Stimulated activated CD4-positive, alpha-beta T cell treated with anti-CD3 and anti-CD28 coated beads, Interleukin-1b, Interleukin-23, amount 100 ng/mL, for 4 hours (primary cell): ENCODE data around the gene NCAPH2.
"Not testable (repeated sequence)": the region's sequence is repeated elsewhere in the genome, so short reads cannot be mapped to it uniquely, and the experiment has no call there.

ENCODE experiments used
- DNase-seq, 2 donors: peaks; one replicate each; pipeline ENCODE4 v3.0.0-alpha.2; 2020; ENCODE audit warnings: low read depth in 2 of 2

NCAPH2 gene

GRCh38 chr22:50530877-50531545 is 23.0 kb downstream of the NCAPH2 start:
- peak; percentile 66 to 75 for DNase-seq

DNA sequence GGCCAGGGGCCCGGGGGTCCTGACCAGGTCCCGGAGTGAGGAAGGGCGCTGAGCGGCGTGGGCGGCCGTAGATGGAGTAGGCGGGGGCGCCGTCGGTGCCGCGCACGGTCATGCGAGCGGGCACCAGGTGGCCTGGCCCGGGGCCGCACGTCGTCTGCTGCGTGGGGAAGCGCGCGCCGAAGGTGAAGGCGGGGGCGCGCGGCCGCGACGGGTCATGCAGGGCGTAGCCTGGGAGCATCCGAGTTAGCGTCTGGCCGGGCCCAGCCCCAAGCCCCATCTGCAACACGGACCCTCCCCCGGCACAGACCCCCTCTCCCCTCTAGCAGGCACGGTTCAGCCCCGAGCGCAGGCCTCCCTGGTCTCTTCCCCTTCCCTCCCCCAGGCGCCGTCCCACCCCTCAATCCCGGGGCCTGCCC is 23.5 kb downstream of the NCAPH2 start:
- DNase-seq, result peak; percentile 66

DNA sequence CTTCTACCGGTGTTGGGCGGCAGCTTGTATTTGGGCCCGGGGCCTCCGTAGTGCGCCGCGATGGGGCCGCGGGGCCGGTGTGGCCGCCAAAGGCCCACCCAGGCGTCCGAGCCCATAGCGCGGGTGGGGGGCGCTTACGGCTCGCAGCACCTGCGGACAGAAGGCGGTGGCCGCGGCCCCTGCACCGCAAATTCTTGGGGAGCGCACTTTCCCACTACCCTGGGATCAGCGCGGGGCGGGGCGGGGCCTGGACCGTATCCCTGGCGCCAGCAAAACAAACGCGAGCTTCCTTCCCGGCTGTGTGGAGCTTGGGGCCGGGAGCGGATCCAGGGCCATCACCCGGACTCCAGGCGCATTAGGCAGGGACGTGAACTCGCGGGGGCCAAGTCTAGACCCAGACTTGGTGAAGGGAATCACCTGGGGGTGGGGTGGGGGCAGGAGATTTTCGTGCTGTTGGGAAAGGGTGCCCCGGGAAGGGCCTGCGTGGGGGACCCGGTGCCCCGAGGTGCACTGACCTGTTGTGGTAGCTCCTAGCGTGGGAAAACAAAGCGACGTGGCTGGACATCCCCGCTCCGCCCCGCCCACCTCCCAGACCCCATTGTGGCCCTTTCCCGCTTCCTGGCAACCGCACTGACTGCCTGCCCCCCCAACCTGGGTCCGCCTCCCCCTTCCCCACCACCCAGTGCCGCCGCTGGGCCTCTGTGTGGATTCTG is 24.1 kb downstream of the NCAPH2 start:
- DNase-seq, result no peak

GRCh38 chr22:50532824-50533796 is 25.1 kb downstream of the NCAPH2 start:
- DNase-seq, result no peak

GRCh38 chr22:50533856-50534711 is 26.1 kb downstream of the NCAPH2 start:
- not testable (repeated sequence) for DNase-seq

DNA sequence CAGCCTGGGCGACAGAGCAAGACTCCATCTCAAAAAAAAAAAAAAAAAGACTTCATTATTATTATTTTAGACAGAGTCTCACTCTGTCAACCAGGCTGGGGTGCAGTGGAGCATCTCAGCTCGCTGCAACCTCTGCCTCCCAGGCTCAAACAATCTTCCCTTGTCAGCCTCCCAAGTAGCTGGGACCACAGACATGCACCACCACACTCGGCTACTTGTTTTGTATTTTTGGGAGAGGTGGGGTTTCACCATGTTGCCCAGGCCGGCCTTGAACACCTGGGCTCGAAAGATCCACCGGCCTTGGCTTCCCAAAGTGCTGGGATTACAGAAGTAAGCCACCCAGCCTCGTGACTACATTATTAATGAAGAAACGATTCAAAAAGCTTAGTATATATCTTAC is 27.1 kb downstream of the NCAPH2 start:
- DNase-seq, result no peak

DNA sequence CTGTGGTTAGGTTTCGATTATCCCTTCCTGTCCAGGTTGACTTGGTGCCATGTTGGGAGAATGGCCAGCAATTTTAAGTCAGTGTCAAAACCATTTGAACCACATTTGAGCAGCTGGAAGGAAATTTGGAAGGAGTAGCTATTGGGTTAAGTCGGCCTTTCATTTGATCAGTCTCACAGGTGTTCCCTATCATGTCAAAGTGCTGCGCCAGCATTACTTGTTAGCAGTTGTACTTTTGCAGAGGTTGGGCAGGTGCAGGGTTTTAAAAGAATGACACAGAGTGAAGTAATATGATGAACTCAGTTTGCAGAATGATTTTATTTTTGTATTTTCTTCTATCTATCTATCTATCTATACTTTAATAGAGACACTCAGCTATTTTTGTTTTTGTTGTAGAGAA is 28.2 kb downstream of the NCAPH2 start:
- no peak for DNase-seq

GRCh38 chr22:50537765-50538164 is 29.7 kb downstream of the NCAPH2 start:
- DNase-seq, result no peak

GRCh38 chr22:50540381-50540780 is 32.4 kb downstream of the NCAPH2 start:
- DNase-seq, result no peak

DNA sequence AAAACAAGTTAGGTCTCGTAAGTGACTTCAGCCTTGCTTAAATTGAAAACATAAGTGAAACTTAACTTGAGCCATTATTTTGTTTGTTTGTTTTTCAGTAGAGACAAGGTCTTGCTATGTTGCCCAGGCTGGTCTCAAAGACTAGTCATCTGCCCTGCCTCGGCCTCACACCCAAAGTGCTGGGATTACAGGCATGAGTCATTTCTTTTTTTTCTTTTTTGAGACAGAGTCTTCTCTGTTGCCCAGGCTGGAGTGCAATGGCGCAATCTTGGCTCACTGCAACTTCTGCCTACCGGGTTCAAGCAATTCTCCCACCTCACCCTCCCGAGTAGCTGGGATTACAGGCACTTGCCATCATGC is 33.6 kb downstream of the NCAPH2 start:
- DNase-seq, result not testable (repeated sequence)

GRCh38 chr22:50542416-50542927 is 34.4 kb downstream of the NCAPH2 start:
- no peak for DNase-seq

DNA sequence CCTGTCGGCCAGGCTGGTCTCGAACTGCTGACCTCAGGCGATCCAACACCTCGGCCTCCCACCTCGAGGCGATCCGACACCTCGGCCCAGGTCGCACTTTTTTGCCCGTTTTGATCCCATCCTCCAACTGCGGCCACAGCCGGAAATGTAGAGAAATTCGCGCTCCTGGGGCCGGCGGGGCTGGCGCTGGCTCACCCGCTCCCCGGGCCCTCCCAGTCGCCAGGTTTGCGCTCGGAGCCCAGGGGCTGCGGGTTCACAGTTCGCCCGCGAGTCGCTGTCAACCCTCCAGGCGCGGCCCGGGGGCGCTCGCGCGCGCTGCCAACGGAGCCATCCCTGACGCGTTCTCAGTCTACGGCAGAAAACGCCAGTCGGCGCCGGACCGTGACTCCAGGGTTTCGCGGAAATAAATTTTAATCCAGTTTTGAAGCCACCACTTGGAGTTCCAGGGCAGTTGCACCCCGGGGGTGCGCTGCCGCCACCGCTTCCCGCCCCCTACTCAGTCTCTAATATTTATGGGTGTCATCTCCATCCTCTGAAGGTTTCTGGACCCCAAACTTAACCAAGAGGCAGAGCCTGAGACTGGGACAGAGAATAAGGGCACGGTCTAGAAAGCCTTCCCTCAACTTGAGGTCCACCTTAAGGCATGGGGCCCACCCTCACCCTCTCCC is 36.2 kb downstream of the NCAPH2 start:
- peak; percentile 78 to 79 for DNase-seq

GRCh38 chr22:50544746-50545253 is 36.8 kb downstream of the NCAPH2 start:
- DNase-seq, result no peak

- no peak for DNase-seq
Measured at GRCh38 chr22:50545522-50546325, 37.7 kb downstream of the NCAPH2 start, which contains the start of gene KLHDC7B. Gene KLHDC7B, plus strand, starts transcription at chr22:50545899. Its CDS starts 345 bp downstream, at chr22:50546244.

GRCh38 chr22:50546326-50547262 is 38.6 kb downstream of the NCAPH2 start:
- no peak for DNase-seq

DNA sequence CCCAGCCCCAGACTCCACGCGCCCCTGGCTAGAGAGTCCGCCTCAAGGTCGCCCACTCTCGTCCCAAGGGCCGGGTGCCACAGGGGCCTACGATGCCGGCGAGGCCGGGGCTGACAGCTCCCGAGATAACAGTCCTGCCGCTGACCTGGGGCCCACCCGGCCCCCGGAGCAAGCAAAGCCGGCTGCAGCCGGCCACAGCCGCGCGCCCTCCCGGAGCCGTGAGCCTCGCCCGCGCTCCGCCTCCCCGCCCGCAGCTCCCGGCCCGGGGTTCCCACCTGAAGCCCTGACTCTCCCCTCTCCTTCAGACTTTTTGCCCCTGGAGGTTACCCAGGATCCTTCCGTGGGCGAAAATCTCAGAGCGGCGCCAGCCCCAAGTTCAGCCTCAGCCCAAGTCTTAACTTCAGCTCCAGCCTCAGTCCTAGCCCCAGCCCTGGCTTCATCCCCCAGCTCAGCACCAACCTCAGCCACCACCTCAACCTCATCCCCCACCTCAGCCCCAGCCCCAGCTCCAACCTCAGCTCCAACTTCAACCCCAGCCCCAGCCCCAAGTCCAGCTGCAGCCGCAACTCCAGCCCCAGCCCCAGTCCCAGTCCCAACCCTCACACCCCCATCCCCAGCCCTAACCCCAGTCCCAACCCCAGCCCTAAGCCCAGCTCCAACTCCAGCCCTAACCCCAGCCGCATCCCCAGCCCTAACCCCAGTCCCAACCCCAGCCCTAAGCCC is 39.4 kb downstream of the NCAPH2 start:
- no peak for DNase-seq

DNA sequence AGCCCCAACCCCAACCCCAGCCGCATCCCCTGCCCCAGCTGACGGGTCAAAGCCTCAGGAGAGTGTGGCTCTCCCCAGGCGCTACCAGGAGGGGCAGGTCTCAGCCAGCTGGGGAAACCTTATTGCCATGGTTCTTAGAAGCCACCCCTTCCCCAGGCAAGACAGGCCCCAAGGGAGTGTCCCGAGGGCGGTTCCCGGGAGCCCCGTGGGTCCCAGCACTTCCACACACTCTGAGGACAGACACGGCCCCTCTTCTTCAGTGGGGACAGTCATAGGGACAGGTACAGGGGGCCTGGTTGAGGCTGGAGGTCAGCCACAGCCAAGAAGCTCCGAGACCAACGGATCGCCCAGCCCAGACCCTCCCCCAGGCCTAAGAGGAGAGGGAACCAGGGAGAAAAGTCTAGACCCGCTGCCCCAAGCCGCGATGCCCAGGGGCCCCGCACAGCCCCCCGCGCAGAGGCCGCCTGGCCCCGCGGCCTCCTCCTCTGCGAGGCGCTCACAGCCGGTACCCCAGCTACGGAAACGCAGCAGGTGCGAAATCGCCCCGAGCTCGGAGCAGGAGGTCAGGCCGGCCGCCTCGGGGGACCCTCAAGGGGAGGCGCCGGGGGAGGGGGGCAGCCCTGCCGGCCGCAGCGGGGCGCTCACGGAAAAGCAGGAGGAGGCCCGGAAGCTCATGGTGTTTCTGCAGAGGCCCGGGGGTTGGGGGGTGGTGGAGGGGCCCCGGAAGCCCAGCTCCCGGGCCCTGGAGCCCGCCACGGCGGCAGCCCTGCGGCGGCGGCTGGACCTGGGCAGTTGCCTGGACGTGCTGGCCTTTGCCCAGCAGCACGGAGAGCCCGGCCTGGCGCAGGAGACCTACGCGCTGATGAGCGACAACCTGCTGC is 40.3 kb downstream of the NCAPH2 start:
- no peak for DNase-seq
